Measurements from ENCODE around the gene ARID1A. TPM values are rescaled to one million over a fixed set of nuclear protein-coding genes. Genes with fewer than 3 reads are reported as not detected.
A peak's percentile ranks its signal among the peaks of the same experiment; 100 is the strongest.

ARID1A gene
- total and polyA plus RNA-seq, 2 experiments from 2014 or later, result 50.0 to 104 TPM

- Histone ChIP-seq H3F3A (replicated peaks; ENCODE audit: low read depth) (peaks cover 3% of the 10 kb centered on the region; the same call in 1 of the 2 replicates), H4K20me1 (replicated peaks; ENCODE audit: insufficient read depth) (no peaks in the 10 kb centered on the region; the same call in 1 of the 2 replicates), H3K27ac (ENCODE audit: low read depth) (no peak overlapping the region), H3K9me2 (ENCODE audit: insufficient read depth) (no peaks in the 10 kb centered on the region), H3K36me3 (ENCODE audit: insufficient read depth) (no peaks in the 10 kb centered on the region), H3K4me2 (peak overlapping the region; percentile 80), H3K4me3 (peak overlapping the region; percentile 64), H3K4me1 (ENCODE audit: insufficient read depth) (peaks cover 20% of the 10 kb centered on the region), H3K27me3 (ENCODE audit: insufficient read depth) (peaks cover 3% of the 10 kb centered on the region; the same call in 1 of the 2 replicates), H2AFZ (no peak overlapping the region), H3K79me2 (replicated peaks; ENCODE audit: insufficient read depth) (peaks cover 4% of the 10 kb centered on the region; the same call in 1 of the 2 replicates)
- H3K27me3 Mint-ChIP-seq (ENCODE audit: insufficient read depth, low read depth, poor library complexity), result peaks cover 21% of the 10 kb centered on the region
- DNase-seq (ENCODE audit: low spot score) (peak; percentile 38), ATAC-seq (no peak)
- H3K27ac Mint-ChIP-seq, result no peak overlapping the region
- peaks cover 35% of the 10 kb centered on the region for H3K4me1 Mint-ChIP-seq
- H3K9me3 Mint-ChIP-seq, result peaks cover 3% of the 10 kb centered on the region; the same call in 2 of the 3 replicates
- TF ChIP-seq CREB1 (CRISPR knock-in tag; IDR thresholded peaks at IDR 0.05; ENCODE audit: low read depth), result no peak
- no peak for TF ChIP-seq ZNF331 (CRISPR knock-in tag; IDR thresholded peaks at IDR 0.05; ENCODE audit: low read depth)
- TF ChIP-seq, protein P1, sequence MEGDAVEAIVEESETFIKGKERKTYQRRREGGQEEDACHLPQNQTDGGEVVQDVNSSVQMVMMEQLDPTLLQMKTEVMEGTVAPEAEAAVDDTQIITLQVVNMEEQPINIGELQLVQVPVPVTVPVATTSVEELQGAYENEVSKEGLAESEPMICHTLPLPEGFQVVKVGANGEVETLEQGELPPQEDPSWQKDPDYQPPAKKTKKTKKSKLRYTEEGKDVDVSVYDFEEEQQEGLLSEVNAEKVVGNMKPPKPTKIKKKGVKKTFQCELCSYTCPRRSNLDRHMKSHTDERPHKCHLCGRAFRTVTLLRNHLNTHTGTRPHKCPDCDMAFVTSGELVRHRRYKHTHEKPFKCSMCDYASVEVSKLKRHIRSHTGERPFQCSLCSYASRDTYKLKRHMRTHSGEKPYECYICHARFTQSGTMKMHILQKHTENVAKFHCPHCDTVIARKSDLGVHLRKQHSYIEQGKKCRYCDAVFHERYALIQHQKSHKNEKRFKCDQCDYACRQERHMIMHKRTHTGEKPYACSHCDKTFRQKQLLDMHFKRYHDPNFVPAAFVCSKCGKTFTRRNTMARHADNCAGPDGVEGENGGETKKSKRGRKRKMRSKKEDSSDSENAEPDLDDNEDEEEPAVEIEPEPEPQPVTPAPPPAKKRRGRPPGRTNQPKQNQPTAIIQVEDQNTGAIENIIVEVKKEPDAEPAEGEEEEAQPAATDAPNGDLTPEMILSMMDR (conservative IDR thresholded peaks at IDR 0.05; ENCODE audit: low read depth in 2 of 2), result no peak
- TF ChIP-seq ZNF114 (CRISPR knock-in tag; IDR thresholded peaks at IDR 0.05), result no peak
- TF ChIP-seq, protein P2, sequence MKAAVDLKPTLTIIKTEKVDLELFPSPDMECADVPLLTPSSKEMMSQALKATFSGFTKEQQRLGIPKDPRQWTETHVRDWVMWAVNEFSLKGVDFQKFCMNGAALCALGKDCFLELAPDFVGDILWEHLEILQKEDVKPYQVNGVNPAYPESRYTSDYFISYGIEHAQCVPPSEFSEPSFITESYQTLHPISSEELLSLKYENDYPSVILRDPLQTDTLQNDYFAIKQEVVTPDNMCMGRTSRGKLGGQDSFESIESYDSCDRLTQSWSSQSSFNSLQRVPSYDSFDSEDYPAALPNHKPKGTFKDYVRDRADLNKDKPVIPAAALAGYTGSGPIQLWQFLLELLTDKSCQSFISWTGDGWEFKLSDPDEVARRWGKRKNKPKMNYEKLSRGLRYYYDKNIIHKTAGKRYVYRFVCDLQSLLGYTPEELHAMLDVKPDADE (IDR thresholded peaks at IDR 0.05), result no peak
- no peak for TF ChIP-seq ZNF462 (CRISPR knock-in tag; IDR thresholded peaks at IDR 0.05)
- TF ChIP-seq, protein P3, sequence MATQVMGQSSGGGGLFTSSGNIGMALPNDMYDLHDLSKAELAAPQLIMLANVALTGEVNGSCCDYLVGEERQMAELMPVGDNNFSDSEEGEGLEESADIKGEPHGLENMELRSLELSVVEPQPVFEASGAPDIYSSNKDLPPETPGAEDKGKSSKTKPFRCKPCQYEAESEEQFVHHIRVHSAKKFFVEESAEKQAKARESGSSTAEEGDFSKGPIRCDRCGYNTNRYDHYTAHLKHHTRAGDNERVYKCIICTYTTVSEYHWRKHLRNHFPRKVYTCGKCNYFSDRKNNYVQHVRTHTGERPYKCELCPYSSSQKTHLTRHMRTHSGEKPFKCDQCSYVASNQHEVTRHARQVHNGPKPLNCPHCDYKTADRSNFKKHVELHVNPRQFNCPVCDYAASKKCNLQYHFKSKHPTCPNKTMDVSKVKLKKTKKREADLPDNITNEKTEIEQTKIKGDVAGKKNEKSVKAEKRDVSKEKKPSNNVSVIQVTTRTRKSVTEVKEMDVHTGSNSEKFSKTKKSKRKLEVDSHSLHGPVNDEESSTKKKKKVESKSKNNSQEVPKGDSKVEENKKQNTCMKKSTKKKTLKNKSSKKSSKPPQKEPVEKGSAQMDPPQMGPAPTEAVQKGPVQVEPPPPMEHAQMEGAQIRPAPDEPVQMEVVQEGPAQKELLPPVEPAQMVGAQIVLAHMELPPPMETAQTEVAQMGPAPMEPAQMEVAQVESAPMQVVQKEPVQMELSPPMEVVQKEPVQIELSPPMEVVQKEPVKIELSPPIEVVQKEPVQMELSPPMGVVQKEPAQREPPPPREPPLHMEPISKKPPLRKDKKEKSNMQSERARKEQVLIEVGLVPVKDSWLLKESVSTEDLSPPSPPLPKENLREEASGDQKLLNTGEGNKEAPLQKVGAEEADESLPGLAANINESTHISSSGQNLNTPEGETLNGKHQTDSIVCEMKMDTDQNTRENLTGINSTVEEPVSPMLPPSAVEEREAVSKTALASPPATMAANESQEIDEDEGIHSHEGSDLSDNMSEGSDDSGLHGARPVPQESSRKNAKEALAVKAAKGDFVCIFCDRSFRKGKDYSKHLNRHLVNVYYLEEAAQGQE (IDR thresholded peaks at IDR 0.05; ENCODE audit: unreplicated experiment), result no peak
- H3K36me3 Mint-ChIP-seq (ENCODE audit: low read depth), result peaks cover 4% of the 10 kb centered on the region; the same call in 2 of the 3 replicates
- peak overlapping the region; percentile 82 for H3K4me3 Mint-ChIP-seq
Measured at GRCh38 chr1:26827106-26827604, 131.3 kb downstream of the ARID1A start.

Measured in GM23338 (cell line).